Erythroblast (primary cell): ENCODE data around the gene USP17L5.
"Not testable (repeated sequence)": the region's sequence is repeated elsewhere in the genome, so short reads cannot be mapped to it uniquely, and the experiment has no call there.

Experiments used
- GATA1 ChIP-seq: IDR thresholded peaks from 2 replicates; pipeline ENCODE4 v1.6.1; 2011; ENCODE audit warnings: low read depth, mild to moderate bottlenecking, control low read depth, low read length, moderate library complexity
- POLR2A ChIP-seq: IDR thresholded peaks from 2 replicates; pipeline ENCODE4 v1.6.1; 2011; ENCODE audit warnings: mild to moderate bottlenecking, low read length

- TF ChIP-seq POLR2A, GATA1: not testable (repeated sequence)
These were observed 9.6 kb upstream of the USP17L5 start, which contains the start of gene USP17L25 for GRCh38 chr4:9329611-9330010.
